HG03066 (cell line): ENCODE results near the gene PCDHGA6.
A peak's percentile ranks its signal among the peaks of the same experiment; 100 is the strongest.
"Not testable (repeated sequence)": the region's sequence is repeated elsewhere in the genome, so short reads cannot be mapped to it uniquely, and the experiment has no call there.

Experiments
- ATAC-seq: cut with Tn5 transposase; IDR thresholded peaks from one replicate; pipeline ENCODE4 v1.9.1; 2021; ENCODE audit warnings: low read depth; ENCODE audit not compliant: unreplicated experiment

PCDHGA6 gene

DNA sequence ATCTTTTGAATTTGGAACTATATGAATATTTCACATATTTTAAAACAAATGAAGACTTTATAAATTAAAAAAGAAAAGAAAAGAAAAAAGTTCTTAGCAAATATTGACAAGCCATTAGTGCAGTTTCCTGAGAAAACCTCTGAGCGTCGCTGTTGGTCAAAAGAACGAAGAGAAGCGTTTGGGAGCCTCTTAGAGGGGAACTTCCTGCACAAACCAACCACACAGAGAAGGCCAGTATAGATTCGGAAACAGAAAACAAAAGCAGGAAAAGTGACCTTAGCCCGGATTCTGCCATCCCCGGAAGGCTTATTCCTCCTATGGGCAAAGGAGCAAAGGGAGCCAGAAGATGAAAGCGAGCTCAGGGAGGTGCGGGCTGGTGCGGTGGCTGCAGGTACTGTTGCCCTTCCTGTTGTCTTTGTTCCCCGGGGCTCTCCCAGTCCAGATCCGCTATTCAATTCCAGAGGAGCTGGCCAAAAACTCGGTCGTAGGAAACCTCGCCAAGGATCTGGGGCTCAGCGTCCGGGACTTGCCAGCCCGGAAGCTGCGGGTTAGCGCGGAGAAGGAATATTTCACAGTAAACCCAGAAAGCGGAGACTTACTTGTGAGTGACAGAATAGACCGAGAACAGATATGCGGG, 13.8 kb upstream of the PCDHGA6 start, which contains the start of gene PCDHGB2:
TSS of gene PCDHGB2 (plus strand) at position 205 of the 637 bp plus-strand sequence. CDS start at position 347, 142 bp downstream.
- peak; percentile 64 for ATAC-seq

DNA sequence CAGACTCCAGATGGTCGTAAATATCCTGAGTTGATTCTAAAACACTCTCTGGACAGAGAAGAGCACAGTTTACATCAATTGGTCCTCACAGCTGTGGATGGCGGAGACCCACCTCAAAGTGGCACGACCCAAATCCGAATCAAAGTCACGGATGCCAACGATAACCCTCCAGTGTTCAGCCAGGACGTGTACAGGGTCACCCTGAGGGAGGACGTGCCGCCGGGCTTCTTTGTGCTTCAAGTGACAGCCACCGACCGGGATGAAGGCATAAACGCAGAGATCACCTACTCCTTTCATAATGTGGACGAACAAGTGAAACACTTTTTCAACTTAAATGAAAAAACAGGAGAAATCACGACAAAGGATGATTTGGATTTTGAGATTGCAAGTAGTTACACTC, 13.0 kb upstream of the PCDHGA6 start:
- no peak for ATAC-seq

DNA sequence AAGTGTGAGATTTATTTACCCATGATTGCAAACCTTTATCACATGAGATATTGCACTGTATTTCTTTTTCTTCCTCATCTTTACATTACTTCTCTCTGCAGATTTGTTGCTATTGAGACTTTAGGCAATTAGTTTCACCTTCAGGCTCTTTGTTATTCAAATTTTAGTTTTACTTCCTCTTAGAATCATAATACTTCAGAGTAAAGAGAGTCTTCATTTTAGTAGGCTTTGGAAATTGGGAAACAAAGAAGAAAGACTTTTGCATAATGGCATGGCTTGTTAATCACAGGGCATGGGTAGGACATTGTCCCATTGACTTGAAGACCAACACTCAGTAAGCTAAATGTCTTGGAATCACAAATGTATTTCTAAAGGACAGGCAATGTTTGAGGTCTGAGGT, 11.0 kb upstream of the PCDHGA6 start:
- ATAC-seq: no peak

DNA sequence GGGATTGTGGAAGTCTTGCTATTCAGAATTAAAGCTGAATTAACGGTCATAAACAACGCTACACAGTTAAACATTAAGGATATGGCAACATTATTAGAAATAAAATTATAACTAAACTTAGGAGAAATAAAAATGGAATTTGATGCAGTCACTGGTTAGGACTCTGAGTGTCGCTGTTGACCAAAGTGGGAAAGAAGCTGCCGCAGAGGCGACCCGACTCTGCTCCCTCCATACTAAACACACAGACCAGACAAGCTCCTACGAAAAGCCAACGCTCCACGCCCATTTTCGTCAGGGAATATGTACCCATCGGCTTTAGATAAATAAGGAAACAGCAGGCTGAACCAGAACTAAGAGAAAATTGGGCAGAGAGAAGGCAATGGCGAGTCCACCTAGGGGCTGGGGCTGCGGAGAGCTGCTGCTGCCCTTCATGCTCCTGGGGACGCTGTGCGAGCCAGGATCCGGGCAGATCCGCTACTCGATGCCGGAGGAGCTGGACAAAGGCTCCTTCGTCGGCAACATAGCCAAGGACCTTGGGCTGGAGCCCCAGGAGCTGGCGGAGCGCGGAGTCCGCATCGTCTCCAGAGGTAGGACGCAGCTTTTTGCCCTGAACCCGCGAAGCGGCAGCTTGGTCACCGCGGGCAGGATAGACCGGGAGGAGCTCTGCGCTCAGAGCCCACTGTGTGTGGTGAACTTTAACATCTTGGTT, 9.6 kb upstream of the PCDHGA6 start, which contains the start of gene PCDHGA5:
TSS of gene PCDHGA5 (plus strand) at position 211 of the 709 bp plus-strand sequence. CDS start at position 380, 169 bp downstream.
- no peak for ATAC-seq

DNA sequence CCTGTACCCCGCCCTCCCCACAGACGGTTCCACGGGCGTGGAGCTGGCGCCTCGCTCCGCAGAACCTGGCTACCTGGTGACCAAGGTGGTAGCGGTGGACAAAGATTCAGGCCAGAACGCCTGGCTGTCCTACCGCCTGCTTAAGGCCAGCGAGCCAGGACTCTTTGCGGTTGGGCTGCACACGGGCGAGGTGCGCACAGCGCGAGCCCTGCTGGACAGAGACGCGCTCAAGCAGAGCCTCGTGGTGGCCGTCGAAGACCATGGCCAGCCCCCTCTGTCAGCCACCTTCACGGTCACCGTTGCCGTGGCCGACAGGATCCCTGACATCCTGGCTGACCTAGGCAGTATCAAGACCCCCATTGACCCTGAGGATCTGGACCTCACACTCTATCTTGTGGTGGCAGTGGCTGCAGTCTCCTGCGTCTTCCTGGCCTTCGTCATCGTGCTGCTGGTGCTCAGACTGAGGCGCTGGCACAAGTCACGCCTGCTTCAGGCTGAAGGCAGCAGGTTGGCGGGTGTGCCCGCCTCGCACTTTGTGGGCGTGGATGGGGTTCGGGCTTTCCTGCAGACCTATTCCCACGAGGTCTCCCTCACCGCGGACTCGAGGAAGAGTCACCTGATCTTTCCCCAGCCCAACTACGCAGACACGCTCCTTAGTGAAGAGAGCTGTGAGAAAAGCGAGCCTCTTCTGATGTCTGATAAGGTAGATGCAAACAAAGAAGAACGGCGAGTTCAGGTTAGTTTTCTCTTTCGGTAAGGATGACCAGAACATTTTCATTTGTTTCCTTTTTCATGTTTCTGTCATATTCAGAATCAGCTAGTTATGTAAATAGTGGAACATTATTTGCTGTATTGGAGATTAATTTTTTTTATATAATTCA, 7.4 kb upstream of the PCDHGA6 start:
- ATAC-seq: no peak

DNA sequence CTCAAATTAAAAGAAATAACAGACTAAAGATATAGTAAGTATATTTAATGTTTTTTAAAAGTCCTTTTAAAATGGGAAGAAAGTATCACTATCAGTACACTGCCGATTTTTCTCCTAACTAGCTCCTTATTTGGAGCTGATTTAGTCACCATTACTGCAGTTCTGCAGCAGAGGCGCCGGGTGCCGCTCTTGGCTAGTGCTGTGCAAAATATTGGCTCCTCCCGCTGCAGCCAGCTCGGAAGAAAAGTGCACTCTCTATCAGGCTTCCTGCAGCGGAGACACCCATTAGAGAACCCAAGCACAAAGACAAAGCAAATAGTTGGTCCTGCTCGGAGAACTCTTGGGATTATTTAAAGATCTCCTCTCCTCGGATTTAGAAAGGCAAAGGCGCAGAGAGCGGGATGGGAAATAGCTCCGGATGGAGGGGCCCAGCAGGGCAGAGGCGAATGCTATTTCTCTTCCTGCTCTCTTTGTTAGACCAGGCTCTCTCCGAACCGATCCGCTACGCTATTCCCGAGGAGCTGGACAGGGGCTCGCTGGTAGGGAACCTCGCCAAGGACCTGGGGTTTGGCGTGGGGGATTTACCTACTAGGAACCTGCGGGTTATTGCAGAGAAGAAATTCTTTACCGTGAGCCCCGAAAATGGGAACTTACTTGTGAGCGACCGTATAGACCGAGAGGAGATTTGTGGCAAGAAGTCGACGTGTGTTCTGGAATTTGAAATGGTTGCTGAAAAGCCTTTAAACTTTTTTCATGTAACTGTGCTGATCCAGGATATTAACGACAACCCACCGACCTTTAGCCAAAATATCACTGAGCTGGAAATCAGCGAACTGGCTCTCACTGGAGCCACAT, 3.5 kb upstream of the PCDHGA6 start, which contains the start of gene PCDHGB3:
TSS of gene PCDHGB3 (plus strand) at position 249 of the 855 bp plus-strand sequence. CDS start at position 402, 153 bp downstream.
- no peak for ATAC-seq

DNA sequence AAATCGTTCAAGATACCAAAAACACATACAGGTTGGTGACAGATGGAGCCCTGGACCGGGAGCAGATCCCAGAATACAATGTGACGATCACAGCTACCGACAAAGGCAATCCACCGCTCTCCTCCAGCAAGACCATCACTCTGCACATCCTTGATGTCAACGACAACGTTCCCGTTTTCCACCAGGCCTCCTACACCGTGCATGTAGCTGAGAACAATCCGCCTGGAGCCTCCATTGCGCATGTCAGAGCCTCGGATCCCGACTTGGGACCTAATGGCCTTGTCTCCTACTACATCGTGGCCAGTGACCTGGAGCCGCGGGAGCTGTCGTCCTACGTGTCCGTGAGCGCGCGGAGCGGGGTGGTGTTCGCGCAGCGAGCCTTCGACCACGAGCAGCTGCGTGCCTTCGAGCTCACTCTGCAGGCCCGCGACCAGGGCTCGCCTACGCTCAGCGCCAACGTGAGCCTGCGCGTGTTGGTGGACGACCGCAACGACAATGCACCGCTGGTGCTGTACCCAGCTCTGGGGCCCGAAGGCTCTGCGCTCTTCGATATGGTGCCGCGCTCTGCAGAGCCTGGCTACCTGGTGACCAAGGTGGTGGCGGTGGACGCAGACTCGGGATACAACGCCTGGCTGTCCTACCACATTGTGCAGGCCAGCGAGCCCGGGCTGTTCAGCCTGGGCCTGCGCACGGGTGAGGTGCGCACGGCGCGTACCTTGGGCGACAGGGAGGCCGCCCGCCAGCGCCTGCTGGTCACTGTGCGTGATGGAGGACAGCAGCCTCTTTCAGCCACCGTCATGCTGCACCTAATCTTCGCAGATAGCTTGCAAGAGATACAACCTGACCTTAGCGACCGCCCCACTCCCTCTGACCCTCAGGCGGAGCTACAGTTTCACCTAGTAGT, 1.9 kb upstream of the PCDHGA6 start:
- no peak for ATAC-seq

DNA sequence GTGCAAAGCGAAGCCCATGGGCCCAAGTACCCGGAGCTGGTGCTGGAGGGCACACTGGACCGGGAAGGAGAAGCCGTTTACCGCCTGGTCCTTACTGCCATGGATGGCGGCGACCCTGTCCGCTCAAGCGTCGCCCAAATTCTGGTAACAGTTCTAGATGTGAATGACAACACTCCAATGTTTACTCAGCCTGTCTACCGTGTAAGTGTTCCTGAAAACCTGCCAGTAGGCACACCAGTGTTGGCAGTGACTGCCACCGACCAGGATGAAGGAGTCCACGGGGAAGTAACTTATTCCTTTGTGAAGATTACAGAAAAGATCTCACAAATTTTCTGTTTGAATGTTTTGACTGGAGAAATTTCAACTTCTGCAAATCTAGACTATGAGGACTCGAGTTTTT, 936 bp downstream of the PCDHGA6 start:
- no peak for ATAC-seq

DNA sequence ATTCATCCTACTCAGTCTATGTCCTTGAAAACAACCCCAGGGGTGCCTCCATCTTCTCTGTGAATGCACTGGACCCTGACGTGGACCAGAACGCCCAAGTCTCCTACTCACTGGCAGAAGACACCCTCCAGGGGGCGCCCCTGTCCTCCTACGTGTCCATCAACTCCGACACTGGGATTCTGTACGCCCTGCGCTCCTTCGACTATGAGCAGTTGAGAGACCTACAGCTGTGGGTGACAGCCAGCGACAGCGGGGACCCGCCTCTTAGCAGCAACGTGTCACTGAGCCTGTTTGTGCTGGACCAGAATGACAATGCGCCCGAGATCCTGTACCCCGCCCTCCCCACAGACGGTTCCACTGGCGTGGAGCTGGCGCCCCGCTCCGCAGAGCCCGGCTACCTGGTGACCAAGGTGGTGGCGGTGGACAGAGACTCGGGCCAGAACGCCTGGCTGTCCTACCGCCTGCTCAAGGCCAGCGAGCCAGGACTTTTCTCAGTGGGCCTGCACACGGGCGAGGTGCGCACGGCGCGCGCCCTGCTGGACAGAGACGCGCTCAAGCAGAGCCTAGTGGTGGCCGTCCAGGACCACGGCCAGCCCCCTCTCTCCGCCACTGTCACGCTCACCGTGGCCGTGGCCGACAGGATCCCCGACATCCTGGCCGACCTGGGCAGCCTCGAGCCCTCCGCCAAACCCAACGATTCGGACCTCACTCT, 1.9 kb downstream of the PCDHGA6 start:
- ATAC-seq: not testable (repeated sequence)

DNA sequence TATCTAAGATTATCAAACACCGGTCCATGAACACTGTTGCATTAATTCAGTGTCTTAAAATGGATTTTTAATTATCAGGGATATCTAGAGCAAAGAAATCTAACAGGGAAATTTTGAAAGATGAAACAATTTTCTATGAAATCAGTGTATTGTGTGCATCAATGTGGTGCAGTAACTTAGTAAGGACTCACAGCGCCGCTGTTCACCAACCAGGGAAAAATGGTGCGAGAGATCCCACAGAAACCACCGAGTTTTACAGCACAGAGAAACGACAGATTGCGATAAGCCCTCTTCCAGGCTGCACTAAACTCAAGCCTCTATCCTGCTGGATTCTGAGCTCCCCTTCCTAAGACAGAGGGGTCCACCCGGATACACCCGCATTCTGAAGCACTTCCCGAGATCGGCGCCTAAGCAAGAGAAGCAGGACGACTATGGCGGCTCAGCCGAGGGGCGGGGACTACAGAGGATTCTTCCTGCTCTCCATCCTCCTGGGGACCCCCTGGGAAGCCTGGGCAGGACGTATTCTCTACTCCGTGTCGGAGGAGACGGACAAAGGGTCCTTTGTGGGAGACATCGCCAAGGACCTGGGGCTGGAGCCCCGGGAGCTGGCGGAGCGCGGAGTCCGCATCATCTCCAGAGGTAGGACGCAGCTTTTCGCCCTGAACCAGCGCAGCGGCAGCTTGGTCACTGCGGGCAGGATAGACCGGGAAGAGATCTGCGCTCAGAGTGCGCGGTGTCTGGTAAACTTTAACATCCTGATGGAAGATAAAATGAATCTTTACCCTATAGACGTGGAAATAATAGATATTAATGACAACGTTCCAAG, 9.0 kb downstream of the PCDHGA6 start, which contains the start of gene PCDHGA7:
TSS of gene PCDHGA7 (plus strand) at position 274 of the 826 bp plus-strand sequence. CDS start at position 432, 158 bp downstream.
- ATAC-seq: no peak

DNA sequence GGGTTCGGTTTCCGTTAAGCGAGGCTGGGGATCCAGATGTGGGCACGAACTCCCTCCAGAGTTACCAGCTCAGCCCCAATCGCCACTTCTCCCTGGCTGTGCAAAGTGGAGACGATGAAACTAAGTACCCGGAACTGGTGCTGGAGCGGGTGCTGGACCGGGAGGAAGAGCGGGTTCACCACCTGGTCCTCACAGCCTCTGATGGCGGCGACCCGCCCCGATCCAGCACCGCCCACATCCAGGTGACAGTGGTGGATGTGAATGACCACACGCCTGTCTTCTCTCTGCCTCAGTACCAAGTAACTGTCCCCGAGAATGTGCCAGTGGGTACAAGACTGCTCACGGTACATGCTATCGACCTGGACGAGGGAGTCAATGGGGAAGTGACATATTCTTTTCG, 9.7 kb downstream of the PCDHGA6 start:
- no peak for ATAC-seq

DNA sequence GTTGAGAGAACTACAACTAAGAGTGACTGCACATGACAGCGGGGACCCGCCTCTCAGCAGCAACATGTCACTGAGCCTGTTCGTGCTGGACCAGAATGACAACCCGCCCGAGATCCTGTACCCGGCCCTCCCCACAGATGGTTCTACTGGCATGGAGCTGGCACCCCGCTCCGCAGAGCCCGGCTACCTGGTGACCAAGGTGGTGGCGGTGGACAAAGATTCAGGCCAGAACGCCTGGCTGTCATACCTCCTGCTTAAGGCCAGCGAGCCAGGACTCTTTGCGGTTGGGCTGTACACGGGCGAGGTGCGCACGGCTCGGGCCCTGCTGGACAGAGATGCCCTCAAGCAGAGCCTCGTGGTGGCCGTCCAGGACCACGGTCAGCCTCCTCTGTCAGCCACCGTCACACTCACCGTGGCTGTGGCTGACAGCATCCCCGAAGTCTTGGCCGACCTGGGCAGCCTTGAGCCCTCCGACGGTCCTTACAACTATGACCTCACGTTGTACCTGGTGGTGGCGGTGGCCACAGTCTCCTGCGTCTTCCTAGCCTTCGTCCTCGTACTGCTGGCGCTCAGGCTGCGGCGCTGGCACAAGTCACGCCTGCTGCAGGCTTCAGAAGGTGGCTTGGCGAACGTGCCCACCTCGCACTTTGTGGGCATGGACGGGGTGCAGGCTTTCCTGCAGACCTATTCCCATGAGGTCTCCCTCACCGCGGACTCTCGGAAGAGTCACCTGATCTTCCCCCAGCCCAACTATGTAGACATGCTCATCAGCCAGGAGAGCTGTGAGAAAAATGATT, 11.0 kb downstream of the PCDHGA6 start:
- no peak for ATAC-seq

DNA sequence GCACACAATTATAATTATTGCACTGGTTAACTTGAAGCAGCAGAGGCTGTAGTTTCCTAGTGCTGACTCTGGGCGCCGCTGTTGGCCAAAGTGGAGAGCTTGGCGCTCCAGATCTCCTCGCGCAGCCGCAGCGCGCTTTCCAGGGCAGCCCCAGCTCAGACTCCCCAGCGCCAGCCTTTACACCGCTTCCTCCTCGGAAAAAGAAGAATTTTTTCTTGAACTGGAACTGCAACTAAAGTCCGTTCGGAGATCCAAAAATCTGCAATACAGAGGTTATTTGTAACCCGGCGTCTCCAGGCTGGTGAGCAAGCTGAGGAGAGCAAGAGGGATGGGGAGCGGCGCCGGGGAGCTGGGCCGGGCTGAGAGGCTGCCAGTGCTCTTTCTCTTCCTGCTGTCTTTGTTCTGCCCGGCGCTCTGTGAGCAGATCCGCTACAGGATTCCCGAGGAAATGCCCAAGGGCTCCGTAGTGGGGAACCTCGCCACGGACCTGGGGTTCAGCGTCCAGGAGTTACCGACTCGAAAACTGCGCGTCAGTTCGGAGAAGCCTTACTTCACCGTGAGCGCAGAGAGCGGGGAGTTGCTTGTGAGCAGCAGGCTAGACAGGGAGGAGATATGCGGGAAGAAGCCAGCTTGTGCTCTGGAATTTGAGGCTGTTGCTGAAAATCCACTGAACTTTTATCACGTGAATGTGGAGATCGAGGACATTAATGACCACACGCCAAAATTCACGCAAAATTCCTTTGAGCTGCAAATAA, 14.0 kb downstream of the PCDHGA6 start, which contains the start of gene PCDHGB4:
TSS of gene PCDHGB4 (plus strand) at position 142 of the 755 bp plus-strand sequence. CDS start at position 329, 187 bp downstream.
- ATAC-seq: not testable (repeated sequence)

DNA sequence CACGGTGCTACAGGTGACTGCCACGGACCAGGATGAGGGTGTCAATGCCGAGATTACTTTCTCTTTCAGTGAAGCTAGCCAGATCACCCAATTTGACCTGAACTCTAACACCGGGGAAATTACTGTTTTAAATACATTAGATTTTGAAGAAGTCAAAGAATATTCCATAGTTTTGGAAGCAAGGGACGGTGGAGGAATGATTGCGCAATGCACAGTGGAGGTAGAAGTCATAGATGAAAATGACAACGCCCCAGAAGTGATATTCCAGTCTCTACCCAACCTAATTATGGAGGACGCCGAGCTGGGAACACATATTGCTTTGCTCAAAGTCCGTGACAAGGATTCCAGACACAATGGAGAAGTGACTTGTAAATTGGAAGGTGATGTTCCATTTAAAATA, 15.0 kb downstream of the PCDHGA6 start:
- no peak for ATAC-seq

DNA sequence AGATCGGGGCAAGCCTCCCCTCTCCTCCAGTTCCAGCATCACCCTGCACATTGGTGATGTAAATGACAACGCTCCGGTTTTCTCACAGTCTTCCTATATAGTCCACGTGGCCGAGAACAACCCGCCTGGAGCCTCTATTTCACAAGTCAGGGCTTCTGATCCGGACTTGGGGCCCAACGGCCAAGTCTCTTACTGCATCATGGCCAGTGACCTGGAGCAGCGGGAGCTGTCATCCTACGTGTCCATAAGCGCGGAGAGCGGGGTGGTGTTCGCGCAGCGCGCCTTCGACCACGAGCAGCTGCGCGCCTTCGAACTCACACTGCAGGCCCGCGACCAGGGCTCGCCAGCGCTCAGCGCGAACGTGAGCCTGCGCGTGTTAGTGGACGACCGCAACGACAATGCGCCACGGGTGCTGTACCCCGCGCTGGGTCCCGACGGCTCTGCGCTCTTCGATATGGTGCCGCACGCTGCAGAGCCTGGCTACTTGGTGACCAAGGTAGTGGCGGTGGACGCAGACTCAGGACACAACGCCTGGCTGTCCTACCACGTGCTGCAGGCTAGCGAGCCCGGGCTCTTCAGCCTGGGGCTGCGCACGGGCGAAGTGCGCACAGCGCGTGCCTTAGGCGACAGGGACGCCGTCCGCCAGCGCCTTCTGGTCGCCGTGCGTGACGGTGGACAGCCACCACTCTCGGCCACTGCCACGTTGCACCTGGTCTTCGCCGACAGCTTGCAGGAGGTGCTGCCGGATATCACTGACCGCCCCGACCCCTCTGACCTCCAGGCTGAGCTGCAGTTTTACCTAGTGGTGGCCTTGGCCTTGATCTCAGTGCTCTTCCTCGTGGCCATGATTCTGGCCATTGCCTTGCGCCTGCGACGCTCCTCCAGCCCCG, 15.7 kb downstream of the PCDHGA6 start:
- no peak for ATAC-seq
